ENCODE results near the gene FAM124B.

FAM124B gene

DNA sequence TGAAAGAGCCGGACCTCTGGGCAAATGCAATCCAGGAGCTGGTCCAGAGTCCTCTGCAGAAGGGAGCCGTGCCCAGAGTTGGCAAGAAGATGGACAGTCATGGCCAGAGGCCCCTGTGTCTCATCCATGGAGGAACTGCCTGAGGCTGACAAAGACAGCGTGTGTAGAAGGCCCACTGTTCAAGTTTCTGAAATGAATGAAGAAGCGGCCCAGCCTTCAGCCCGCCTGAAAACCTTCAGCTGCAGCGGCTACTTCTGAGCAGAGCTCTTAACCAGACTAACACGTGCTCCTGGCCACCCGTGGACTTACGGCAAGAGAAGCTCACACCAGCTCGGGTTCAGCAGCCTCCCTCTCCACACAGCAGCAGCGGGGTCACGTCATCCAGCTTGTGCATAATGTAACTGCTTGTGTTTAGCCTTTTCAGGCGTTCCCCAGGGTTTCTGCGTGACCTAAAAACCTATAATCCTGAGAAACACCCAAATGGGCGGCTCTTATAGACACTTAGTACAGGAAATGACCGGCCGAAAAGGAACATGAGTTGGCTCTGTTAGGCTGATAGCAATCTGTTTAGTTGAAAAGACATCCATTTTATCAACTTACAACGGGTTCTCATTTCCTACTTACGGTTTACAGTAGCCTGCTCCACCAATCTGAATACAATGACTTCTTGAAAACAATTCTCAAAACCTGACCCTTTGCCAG is at the start of gene FAM124B:
Gene FAM124B (minus strand): TSS at position 467 of the 702 bp plus-strand sequence. CDS start 339 bp downstream, at position 128.
- DNase-seq, result peak; percentile 23 to 31

DNA sequence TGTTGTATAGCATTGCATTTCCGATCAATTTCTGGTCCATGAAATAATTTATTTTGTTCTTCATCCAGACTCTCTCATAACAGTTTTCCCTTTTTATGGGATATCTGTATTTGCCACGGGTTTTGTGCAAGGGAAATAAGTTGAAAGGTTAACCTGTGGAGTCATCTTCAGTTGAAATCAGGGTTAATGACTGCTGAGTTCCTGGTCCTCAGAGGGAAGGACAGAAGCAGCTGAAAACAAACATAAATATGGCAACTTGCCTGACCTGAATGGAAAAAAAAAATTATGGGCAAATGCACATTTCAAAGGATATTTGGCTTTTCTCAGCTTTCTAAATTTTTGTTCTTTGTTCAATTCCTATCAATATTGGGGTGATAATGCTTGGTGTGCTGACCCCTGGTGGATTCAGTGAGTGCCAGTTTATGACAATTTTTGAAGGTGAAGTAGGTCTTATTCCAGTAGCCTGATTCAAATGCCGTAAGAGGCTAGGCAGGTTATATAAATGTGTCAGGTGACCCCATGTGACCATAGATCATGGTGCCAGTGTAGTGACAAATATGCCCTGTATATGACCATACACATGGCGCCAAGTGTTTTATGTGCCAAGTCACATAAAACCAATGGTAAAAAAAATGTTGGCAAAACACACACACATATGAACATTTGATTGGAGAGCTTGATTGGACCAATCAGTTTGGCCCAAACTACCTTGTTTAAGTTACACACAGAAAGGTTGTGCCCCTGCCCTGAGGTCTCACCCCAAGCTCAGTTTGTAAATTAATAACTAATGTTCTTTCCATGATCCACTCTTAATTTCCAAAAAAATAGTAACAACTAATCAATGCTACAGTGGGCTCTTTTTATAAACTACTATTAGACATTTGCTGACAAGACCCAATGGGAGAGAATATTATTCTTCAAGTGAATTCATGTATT is 47.6 kb upstream of the FAM124B start:
- peak; percentile 21 to 44 for DNase-seq

DNA sequence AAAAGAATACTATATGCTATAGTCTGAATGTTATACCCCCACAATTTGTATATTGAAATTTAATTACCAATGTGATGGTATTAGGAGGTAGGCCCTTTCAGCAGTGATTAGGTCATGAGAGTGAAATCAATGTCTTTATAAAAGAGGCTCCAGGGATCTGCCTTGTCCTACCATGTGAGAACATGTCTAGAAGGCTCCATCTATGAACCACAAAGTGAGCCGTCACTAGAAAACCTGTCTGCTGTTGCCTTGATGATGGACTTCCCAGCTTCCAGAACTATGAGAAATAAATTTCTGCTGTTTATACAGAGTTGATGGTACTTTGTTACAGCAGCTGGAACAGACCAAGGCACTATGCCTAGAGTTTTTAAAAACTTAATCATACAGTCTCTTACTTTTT is 46.3 kb upstream of the FAM124B start:
- DNase-seq, result no peak

DNA sequence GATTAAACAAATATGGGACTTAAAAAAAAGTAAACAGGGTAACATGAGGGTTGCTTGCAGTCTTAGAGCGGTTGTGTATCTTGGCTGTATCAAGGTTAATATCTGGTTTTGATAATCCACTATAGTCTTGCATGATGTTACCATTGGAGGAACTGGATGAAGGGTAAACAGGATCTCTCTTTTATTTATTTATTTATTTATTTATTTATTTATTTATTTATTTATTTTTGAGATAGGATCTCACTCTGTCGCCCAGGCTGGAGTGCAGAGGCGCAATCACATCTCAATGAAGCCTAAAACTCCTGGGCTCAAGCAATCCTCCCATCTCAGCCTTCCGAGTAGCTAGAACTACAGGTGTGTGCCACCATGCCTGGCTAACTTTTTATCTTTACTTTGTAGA is 42.9 kb upstream of the FAM124B start:
- no peak for DNase-seq

DNA sequence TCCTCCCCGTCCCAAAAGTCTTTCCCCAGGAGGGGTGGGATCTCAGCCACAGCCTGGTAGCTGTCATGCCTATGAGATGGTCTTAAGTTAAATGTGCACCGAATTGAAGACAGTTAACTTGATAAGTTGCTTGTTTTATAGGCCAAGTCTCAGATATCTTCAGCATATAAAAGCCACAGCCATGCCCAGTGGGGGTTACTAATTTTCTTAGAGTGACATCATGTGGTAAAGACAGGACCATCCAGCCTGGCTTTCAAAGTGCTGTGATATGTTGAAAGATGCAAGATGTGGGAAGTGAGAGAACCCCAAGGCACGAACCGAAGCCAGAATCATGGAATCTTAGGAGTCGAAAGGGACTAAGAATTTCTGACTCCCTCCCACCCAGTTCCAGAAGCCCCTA is 42.1 kb upstream of the FAM124B start:
- no peak for DNase-seq

DNA sequence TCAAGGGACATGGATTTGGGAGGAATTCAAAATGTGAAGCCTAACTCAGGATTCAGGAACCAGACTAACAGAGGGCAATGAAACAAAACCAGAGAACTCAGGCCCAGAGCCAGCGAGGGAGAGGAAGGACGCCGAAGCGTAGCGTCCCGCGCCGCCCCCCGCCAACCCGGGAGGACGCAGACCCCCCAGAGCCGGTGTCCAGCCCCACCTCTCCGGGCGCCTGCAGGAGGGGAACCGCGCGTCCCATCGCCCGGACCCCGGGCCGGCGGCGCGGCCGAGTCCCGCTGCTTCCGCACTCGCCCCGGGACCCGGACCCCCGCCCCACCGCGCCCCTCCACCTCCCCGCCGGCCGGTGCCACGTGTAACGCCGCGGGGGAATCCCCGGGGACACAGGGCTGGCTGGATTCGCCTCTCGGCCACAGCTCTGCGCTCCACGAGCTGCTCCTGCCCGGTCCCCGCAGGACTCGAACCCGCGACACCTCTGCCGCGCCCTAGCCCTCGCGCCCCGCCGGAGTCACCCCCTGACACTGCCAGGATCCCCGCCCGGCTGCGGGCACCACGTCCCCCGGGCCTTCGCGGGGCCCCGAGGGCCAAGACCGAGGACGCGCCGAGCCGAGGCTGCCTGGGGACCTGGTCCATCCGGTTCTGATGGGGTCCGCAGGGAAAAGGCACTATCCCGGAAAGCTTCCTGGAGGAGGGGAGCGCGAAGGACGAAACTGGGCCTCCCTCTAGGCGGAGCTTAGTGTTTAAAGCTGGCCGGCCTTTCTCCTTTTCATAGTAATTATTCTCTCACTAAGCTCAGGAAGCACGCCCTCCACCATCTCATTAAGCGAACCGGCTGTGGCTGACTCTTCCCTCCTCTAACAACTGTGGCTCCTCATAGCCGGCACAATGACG is 40.4 kb upstream of the FAM124B start:
- DNase-seq, result no peak

- DNase-seq, result no peak
Observed at GRCh38 chr2:224440988-224441387, 39.1 kb upstream of the FAM124B start.

- no peak for DNase-seq
Observed at GRCh38 chr2:224438726-224439125, 36.8 kb upstream of the FAM124B start.

- DNase-seq, result no peak
Observed at GRCh38 chr2:224436634-224437033, 34.7 kb upstream of the FAM124B start.

GRCh38 chr2:224434618-224435017 is 32.7 kb upstream of the FAM124B start:
- no peak for DNase-seq

GRCh38 chr2:224433442-224433841 is 31.5 kb upstream of the FAM124B start:
- DNase-seq, result no peak

- DNase-seq, result no peak
Observed at GRCh38 chr2:224432003-224432579, 30.2 kb upstream of the FAM124B start.

GRCh38 chr2:224429441-224429810 is 27.5 kb upstream of the FAM124B start:
- DNase-seq, result peak in 1 of 2 experiments; percentile 0

- DNase-seq, result no peak
Observed at GRCh38 chr2:224428787-224429440, 27.0 kb upstream of the FAM124B start.

DNA sequence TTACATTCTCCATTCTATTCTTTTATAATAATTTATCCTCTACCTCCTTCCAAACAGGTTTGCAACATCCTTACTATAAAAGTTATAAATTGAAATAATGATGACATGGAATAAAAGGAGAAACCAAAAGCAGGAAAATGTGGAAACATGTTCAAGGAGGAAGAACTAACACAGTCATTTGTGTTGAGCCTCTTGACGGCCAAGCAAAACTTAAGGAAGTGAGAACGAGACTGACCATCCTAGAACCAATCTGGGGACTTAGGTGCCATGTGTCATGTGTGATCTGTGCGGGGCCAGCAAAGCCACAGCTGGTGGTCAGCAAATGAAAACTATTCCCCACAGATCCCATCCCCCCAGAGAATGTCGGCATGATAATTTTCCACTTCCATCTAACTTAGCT is 25.6 kb upstream of the FAM124B start:
- DNase-seq, result no peak

DNA sequence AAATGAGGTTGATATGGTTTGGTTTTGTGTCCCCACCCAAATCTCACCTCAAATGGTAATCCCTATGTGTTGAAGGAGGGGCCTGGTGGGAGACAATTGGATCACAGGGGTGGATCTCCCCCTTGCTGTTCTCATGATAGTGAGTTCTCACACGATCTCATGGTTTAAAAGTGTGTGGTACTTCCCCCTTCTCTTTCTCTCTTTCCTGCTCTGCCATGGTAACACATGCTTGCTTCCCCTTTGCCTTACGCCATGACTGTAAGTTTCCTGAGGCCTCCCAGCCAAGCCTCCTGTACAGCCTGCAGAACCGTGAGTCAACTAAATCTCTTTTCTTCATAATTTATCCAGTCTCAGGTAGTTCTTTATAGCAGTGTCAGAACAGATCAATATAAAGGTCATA is 24.7 kb upstream of the FAM124B start:
- peak; percentile 2 to 18 for DNase-seq

DNA sequence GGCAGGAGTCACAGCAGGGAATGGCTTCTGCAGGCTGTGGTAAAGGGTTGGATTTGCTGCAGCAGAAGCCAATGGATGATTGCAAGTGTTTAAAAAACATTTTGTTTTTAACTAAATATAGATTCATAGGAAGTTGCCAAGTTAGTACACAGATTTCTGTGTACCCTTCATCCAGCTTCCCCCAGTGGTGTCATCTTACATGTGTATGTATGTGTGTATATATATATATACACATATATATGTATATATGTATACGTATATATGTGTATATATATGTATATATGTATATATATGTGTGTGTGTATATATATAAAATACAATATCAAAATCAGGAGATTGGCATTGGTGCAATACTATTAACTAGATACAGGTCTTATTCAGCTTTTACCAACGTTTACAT is 19.2 kb upstream of the FAM124B start:
- no peak for DNase-seq

DNA sequence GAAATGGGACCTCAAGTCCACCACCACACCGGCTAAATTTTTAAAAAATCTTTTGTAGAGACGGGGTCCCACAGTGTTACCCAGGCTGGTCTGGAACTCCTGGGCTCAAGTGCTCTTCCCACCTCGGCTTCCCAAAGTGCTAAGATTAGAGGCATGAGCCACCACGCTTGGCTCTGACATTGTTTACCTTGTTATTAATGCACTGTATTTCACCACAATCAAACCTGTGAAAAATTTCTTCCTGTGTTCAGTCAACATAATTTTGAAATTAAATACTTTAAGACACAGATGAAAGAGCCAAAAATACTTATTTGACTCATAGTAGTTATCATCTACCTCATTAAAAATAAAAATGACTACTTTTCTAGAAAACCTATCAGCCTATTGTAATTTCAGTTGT is 16.0 kb upstream of the FAM124B start:
- no peak for DNase-seq

DNA sequence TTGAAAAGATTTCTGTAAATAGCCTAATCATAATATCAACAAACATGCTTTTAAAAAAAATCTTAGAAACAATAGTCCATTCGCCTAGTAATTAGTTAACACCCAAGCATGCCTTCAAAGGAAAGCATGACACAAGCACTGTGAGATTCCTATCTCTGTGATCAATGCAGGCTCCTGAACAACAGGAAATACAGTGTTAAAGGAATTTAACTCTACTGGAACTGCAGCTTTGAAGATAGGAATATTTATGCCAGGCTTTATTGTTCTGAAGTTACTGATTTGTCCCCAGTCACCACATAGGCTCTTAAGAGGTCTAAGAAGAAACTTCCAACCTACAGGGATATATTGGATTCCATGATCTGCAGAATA is 15.4 kb upstream of the FAM124B start:
- DNase-seq, result no peak

- no peak for DNase-seq
Observed at GRCh38 chr2:224416656-224417360, 14.9 kb upstream of the FAM124B start.

DNA sequence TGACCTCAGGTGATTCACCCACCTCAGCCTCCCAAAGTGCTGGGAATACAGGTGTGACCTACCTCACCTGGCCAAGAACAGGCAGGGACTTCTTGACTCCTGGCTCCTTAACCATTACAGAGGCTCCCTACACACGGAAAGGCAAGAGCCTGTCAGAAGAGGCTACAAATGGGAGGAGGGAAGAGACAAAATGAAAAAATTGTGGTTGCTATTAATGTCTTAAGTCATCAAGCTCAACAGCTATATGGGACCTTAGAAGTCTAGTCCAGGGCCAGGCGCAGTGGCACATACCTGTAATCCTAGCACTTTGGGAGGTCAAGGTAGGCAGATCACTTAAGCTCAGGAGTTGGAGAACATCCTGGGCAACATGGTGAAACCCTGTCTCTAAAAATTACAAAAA is 11.5 kb upstream of the FAM124B start:
- no peak for DNase-seq

Measured in Kasumi-1 (cell line).